BLaER1 (cell line): ENCODE measurements around the gene SEC14L5.

ENCODE experiments used
- H3K27ac ChIP-seq: shearing (Covaris generic); formaldehyde crosslinking; 2 replicates; pipeline ENCODE4 v1.8.1; 2022
- H3K27me3 ChIP-seq: shearing (Covaris generic); formaldehyde crosslinking; 2 replicates; pipeline ENCODE4 v1.8.1; 2022
- H3K36me3 ChIP-seq: shearing (Covaris generic); formaldehyde crosslinking; 2 replicates; pipeline ENCODE4 v1.8.1; 2022
- H3K4me1 ChIP-seq: shearing (Covaris generic); formaldehyde crosslinking; 2 replicates; pipeline ENCODE4 v1.8.1; 2022
- H3K4me2 ChIP-seq: shearing (Covaris generic); formaldehyde crosslinking; 2 replicates; pipeline ENCODE4 v1.8.1; 2022
- H3K4me3 ChIP-seq: shearing (Covaris generic); formaldehyde crosslinking; 2 replicates; pipeline ENCODE4 v1.8.1; 2022
- H3K9ac ChIP-seq: shearing (Covaris generic); formaldehyde crosslinking; 2 replicates; pipeline ENCODE4 v1.8.1; 2022
- H3K9me3 ChIP-seq: shearing (Covaris generic); formaldehyde crosslinking; 2 replicates; pipeline ENCODE4 v1.8.1; 2022
- H4K20me1 ChIP-seq: shearing (Covaris generic); formaldehyde crosslinking; 2 replicates; pipeline ENCODE4 v1.8.1; 2022
- Cebpa-rat ChIP-seq: shearing (Covaris generic); IDR thresholded peaks from 2 replicates; pipeline ENCODE4 v1.8.1; 2022

The SEC14L5 gene

GRCh38 chr16:4917117-4917516 lies 41.0 kb upstream of the SEC14L5 start:
- no peaks in the 10 kb centered on the region for H3K9me3 ChIP-seq
- H3K9ac ChIP-seq = no peak overlapping the region
- H4K20me1 ChIP-seq = peaks cover 35% of the 10 kb centered on the region
- H3K27ac ChIP-seq = no peak overlapping the region
- no peak for TF ChIP-seq Cebpa-rat
- no peak overlapping the region for H3K4me2 ChIP-seq
- no peaks in the 10 kb centered on the region for H3K36me3 ChIP-seq
- H3K27me3 ChIP-seq = no peaks in the 10 kb centered on the region
- no peak overlapping the region for H3K4me3 ChIP-seq
- H3K4me1 ChIP-seq = peaks cover 28% of the 10 kb centered on the region

- Histone ChIP-seq H3K9me3 (no peaks in the 10 kb centered on the region), H4K20me1 (peaks cover 26% of the 10 kb centered on the region), H3K36me3 (no peaks in the 10 kb centered on the region), H3K4me3 (no peak overlapping the region), H3K27ac (no peak overlapping the region), H3K4me2 (no peak overlapping the region), H3K4me1 (peaks cover 22% of the 10 kb centered on the region), H3K27me3 (no peaks in the 10 kb centered on the region), H3K9ac (no peak overlapping the region)
- TF ChIP-seq Cebpa-rat = no peak
Measured at GRCh38 chr16:4918781-4919251, 39.3 kb upstream of the SEC14L5 start.

GRCh38 chr16:4920826-4921225 lies 37.3 kb upstream of the SEC14L5 start:
- Histone ChIP-seq H4K20me1 (peaks cover 8% of the 10 kb centered on the region; the same call in 1 of the 2 replicates), H3K9me3 (peaks cover 3% of the 10 kb centered on the region)

GRCh38 chr16:4922721-4923342 lies 35.3 kb upstream of the SEC14L5 start:
- peaks cover 7% of the 10 kb centered on the region; the same call in 1 of the 2 replicates for H4K20me1 ChIP-seq
- H3K36me3 ChIP-seq = no peaks in the 10 kb centered on the region
- no peak for TF ChIP-seq Cebpa-rat
- peaks cover 7% of the 10 kb centered on the region for H3K4me1 ChIP-seq
- H3K4me2 ChIP-seq = no peak overlapping the region
- H3K9me3 ChIP-seq = peaks cover 23% of the 10 kb centered on the region
- no peaks in the 10 kb centered on the region for H3K27me3 ChIP-seq
- no peak overlapping the region for H3K9ac ChIP-seq
- no peak overlapping the region for H3K4me3 ChIP-seq
- no peak overlapping the region for H3K27ac ChIP-seq

More at GRCh38 chr16:4920826-4921225, 37.3 kb upstream of the SEC14L5 start:
- no peak for TF ChIP-seq Cebpa-rat
- H3K4me1 ChIP-seq = peaks cover 9% of the 10 kb centered on the region
- no peak overlapping the region for H3K4me3 ChIP-seq
- no peak overlapping the region for H3K9ac ChIP-seq
- H3K27me3 ChIP-seq = no peaks in the 10 kb centered on the region
- no peak overlapping the region for H3K4me2 ChIP-seq
- no peak overlapping the region for H3K27ac ChIP-seq
- no peaks in the 10 kb centered on the region for H3K36me3 ChIP-seq

GRCh38 chr16:4923853-4924252 lies 34.3 kb upstream of the SEC14L5 start:
- Histone ChIP-seq H3K4me3 (no peak overlapping the region), H3K27ac (no peak overlapping the region), H3K27me3 (no peaks in the 10 kb centered on the region), H4K20me1 (peaks cover 2% of the 10 kb centered on the region; the same call in 1 of the 2 replicates), H3K36me3 (no peaks in the 10 kb centered on the region), H3K4me2 (no peak overlapping the region), H3K9me3 (peaks cover 29% of the 10 kb centered on the region), H3K4me1 (peaks cover 7% of the 10 kb centered on the region), H3K9ac (no peak overlapping the region)
- TF ChIP-seq Cebpa-rat = no peak

- Histone ChIP-seq H3K9me3 (peaks cover 29% of the 10 kb centered on the region), H3K27ac (no peak overlapping the region), H3K36me3 (no peaks in the 10 kb centered on the region), H3K4me2 (peak overlapping the region; percentile 19; the same call in 1 of the 2 replicates), H4K20me1 (no peaks in the 10 kb centered on the region), H3K4me1 (peaks cover 7% of the 10 kb centered on the region), H3K9ac (peak overlapping the region; percentile 3; the same call in 1 of the 2 replicates), H3K4me3 (no peak overlapping the region), H3K27me3 (no peaks in the 10 kb centered on the region)
- no peak for TF ChIP-seq Cebpa-rat
Measured at GRCh38 chr16:4924593-4925292, 33.4 kb upstream of the SEC14L5 start.

- Histone ChIP-seq H3K27me3 (no peaks in the 10 kb centered on the region), H3K9me3 (peaks cover 29% of the 10 kb centered on the region), H3K36me3 (no peaks in the 10 kb centered on the region), H3K9ac (no peak overlapping the region), H3K4me1 (peaks cover 7% of the 10 kb centered on the region), H3K27ac (no peak overlapping the region), H4K20me1 (no peaks in the 10 kb centered on the region), H3K4me2 (peak overlapping the region; percentile 19; the same call in 1 of the 2 replicates), H3K4me3 (no peak overlapping the region)
- no peak for TF ChIP-seq Cebpa-rat
Measured at GRCh38 chr16:4925293-4925607, 32.9 kb upstream of the SEC14L5 start.

GRCh38 chr16:4925791-4926190 lies 32.3 kb upstream of the SEC14L5 start:
- no peaks in the 10 kb centered on the region for H4K20me1 ChIP-seq
- H3K4me3 ChIP-seq = no peak overlapping the region
- H3K27me3 ChIP-seq = no peaks in the 10 kb centered on the region
- no peak for TF ChIP-seq Cebpa-rat
- H3K4me2 ChIP-seq = no peak overlapping the region
- no peak overlapping the region for H3K27ac ChIP-seq
- peaks cover 7% of the 10 kb centered on the region for H3K4me1 ChIP-seq
- H3K36me3 ChIP-seq = no peaks in the 10 kb centered on the region
- peaks cover 29% of the 10 kb centered on the region for H3K9me3 ChIP-seq
- H3K9ac ChIP-seq = no peak overlapping the region

- Histone ChIP-seq H3K9ac (no peak overlapping the region), H3K27me3 (no peaks in the 10 kb centered on the region), H3K4me2 (no peak overlapping the region), H3K4me1 (peaks cover 7% of the 10 kb centered on the region), H4K20me1 (no peaks in the 10 kb centered on the region), H3K36me3 (no peaks in the 10 kb centered on the region), H3K27ac (no peak overlapping the region), H3K9me3 (peaks cover 29% of the 10 kb centered on the region), H3K4me3 (no peak overlapping the region)
- TF ChIP-seq Cebpa-rat = no peak
Measured at GRCh38 chr16:4926928-4927327, 31.2 kb upstream of the SEC14L5 start.

GRCh38 chr16:4927661-4928060 lies 30.5 kb upstream of the SEC14L5 start:
- Histone ChIP-seq H3K27ac (no peak overlapping the region), H3K9ac (no peak overlapping the region), H3K27me3 (no peaks in the 10 kb centered on the region), H3K4me3 (no peak overlapping the region), H3K36me3 (no peaks in the 10 kb centered on the region), H3K4me1 (peaks cover 7% of the 10 kb centered on the region), H3K4me2 (no peak overlapping the region), H3K9me3 (peaks cover 29% of the 10 kb centered on the region), H4K20me1 (no peaks in the 10 kb centered on the region)
- TF ChIP-seq Cebpa-rat = no peak
